Fibroblast of pulmonary artery (primary cell): ENCODE data around the gene NRF1.

Source experiments
- DNase-seq: peaks from one replicate; pipeline ENCODE4 v3.0.0-alpha.2; 2010; ENCODE audit warnings: low read depth
- H3K4me3 ChIP-seq: replicated peaks from 2 replicates; pipeline ENCODE4 v1.5.1; 2011; ENCODE audit warnings: low read depth, mild to moderate bottlenecking, control low read depth, low read length, moderate library complexity
- TF ChIP-seq, protein P1 (sequence below): IDR thresholded peaks from 2 replicates; pipeline ENCODE4 v1.5.1; 2011; ENCODE audit warnings: mild to moderate bottlenecking, control low read depth, low read length, inconsistent platforms; ENCODE audit errors: missing control alignments

The NRF1 gene

DNA sequence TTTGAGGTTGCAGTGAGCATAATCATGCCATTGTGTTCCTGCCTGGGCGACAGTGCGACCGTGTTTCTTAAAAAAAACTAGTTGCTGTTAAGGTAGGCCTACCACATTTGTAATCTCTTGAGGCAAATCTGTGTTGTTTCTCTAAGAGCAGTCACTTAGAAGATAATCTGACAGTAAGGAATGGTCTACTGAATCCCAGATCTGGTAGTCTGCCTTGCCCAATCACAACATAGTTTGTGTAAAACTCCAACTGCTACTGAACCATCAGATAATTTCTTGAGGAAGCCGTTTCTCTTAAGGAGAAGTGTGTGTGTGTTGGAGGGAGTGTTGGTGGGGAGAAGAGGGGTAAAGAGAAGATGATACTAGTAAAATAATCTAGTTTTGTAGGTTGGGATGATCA lies 5.0 kb downstream of the NRF1 start:
- TF ChIP-seq, protein P1, sequence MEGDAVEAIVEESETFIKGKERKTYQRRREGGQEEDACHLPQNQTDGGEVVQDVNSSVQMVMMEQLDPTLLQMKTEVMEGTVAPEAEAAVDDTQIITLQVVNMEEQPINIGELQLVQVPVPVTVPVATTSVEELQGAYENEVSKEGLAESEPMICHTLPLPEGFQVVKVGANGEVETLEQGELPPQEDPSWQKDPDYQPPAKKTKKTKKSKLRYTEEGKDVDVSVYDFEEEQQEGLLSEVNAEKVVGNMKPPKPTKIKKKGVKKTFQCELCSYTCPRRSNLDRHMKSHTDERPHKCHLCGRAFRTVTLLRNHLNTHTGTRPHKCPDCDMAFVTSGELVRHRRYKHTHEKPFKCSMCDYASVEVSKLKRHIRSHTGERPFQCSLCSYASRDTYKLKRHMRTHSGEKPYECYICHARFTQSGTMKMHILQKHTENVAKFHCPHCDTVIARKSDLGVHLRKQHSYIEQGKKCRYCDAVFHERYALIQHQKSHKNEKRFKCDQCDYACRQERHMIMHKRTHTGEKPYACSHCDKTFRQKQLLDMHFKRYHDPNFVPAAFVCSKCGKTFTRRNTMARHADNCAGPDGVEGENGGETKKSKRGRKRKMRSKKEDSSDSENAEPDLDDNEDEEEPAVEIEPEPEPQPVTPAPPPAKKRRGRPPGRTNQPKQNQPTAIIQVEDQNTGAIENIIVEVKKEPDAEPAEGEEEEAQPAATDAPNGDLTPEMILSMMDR: no peak
- no peak for DNase-seq
- no peak overlapping the region for H3K4me3 ChIP-seq

DNA sequence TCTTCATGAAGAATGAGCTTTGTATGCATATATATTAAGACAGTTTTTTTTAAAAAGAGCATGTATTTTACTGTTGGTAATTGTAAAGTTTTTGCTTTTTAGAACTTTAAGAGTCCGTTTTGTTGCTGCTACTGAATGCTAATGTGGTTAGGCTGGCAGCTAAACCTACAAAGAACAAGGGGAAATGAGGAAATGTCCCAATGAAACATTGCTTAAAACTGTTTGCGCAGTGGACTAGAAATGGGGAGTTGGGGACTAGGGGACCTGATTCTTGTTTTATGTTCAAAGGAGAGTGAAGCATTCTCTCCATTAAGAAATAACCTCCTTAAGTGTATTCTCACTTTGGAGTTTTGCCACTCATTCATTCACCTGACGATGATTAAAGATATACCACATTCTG lies 5.7 kb downstream of the NRF1 start:
- no peak for DNase-seq
- H3K4me3 ChIP-seq: no peak overlapping the region
- TF ChIP-seq, protein P1: no peak

DNA sequence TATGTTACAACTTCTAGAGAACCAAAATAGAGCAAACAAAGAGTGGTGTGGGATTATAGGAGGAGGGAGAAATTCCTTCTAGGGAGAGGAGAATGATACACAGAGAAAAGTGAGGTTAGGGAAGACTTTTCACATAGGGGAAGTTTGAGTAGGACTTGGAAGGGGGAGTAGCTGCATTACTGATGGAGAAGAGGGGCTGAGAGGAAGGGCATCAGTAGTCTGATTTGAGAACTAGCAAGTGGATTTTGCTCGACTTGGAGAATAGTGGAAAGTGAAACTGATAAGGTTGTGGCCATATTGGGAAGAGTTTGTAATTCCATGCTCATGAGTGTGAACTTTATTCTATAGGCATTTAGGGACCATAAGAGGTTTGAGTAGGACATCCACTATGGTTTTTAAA lies 6.1 kb downstream of the NRF1 start:
- TF ChIP-seq, protein P1: no peak
- no peak overlapping the region for H3K4me3 ChIP-seq
- DNase-seq: no peak

DNA sequence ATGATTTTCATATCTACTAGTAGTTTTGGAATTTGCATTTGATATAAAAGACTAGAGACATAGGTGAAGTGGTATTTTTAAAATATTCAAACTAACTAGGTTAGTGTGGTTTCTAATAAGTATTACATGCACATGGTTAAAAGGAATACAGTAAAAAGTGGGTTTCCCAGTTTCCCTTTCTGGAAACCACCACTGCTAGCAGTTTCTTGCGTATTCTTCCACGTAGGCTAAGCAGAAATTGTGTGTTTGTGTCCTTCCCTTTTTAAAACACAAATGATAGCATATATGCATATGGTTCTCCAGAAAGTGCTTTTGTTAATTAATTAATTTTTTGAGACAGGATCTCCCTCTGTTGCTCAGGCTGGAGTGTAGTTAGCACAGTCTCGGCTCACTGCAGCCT lies 15.4 kb downstream of the NRF1 start:
- TF ChIP-seq, protein P1: no peak
- no peak for DNase-seq
- H3K4me3 ChIP-seq: no peak overlapping the region

DNA sequence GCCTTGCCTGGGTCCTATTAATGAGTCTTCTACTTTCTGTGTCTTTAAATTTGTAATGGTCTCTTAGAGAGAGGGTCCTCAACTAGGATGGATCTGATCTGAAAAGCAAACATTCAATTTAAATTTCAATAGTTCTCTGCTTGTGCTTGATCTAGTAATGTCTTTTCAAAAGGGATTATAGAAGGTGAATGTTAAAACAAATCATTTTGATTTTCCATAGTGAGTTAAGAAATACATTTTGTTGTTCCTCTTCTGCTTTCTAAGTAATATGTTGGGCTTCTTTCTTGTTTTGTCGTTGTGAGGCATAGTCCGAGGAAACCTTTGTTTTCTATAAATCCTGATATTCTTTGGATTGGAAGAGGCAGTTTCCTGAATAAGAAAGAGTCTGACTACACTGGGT lies 18.8 kb downstream of the NRF1 start:
- TF ChIP-seq, protein P1: no peak
- no peak for DNase-seq
- no peak overlapping the region for H3K4me3 ChIP-seq

DNA sequence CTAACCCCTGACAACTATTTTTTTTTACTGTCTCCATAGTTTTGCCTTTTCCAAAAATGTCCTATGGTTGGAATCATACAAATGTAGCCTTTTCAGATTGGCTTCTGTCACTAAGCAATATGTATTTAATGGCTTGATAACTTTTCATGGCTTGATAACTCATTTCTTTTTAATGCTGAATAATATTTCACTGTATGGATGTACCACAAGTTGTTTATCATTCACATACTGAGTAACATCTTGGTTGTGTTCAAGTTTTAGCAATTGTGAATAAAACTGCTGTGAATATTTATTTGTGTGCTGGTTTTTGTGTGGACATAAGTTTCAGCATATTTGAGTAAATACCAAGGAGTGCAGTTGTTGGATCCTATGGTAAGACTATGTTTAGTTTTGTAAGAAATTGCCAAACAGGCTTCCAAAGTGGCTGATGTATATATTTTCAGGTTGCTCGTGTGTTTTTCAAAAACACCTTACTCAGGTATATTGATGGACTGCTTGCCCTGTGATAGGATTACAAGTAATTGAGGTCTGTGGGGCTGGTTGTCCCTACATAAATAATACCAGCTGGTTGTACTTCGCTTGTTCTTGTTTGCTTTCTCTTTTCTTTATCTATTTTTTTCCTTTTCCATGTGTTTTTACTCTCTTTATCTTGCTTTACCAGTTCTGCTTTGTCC lies 23.0 kb downstream of the NRF1 start:
- DNase-seq: no peak
- TF ChIP-seq, protein P1: no peak
- H3K4me3 ChIP-seq: no peak overlapping the region
